Lung (tissue), 12 donors: Measurements from ENCODE around the gene C16orf90. TPM values are rescaled to one million over a fixed set of nuclear protein-coding genes. Genes with fewer than 3 reads are reported as not detected.

Source experiments
- ATAC-seq: fragments of 200-7000 bp; cut with Tn5 transposase; one replicate; pipeline ENCODE4 v1.9.1; 2020; ENCODE audit warnings: moderate number of reproducible peaks; ENCODE audit not compliant: insufficient read depth, low FRiP score
- DNase-seq, 3 donors: peaks; one replicate each; pipeline ENCODE4 v3.0.0-alpha.2; 2013 to 2017
- H3K27ac ChIP-seq, 2 donors: one replicate each; pipeline ENCODE4 v1.5.1; 2013; ENCODE audit warnings: mild to moderate bottlenecking in 2 of 2, moderate library complexity in 2 of 2, control low read depth in 1 of 2, inconsistent platforms in 1 of 2, low read depth in 1 of 2, low read length in 1 of 2
- H3K27me3 ChIP-seq, 3 donors: one replicate each; pipeline ENCODE4 v1.5.1; 2013; ENCODE audit warnings: low read length in 2 of 3; ENCODE audit not compliant: control insufficient read depth in 3 of 3, insufficient read depth in 3 of 3
- H3K36me3 ChIP-seq, 4 donors: one replicate each; pipeline ENCODE4 v1.5.1; 2013; ENCODE audit warnings: low read length in 4 of 4, mild to moderate bottlenecking in 1 of 4, moderate library complexity in 1 of 4; ENCODE audit not compliant: control insufficient read depth in 4 of 4, insufficient read depth in 4 of 4
- H3K4me1 ChIP-seq, 5 donors: one replicate each; pipeline ENCODE4 v1.5.1; 2013; ENCODE audit warnings: low read length in 5 of 5, mild to moderate bottlenecking in 2 of 5, moderate library complexity in 1 of 5; ENCODE audit not compliant: control insufficient read depth in 5 of 5, insufficient read depth in 5 of 5
- H3K4me3 ChIP-seq: one replicate; pipeline ENCODE4 v1.5.1; 2013; ENCODE audit warnings: mild to moderate bottlenecking, control low read depth, moderate library complexity
- H3K9ac ChIP-seq, 2 donors: one replicate each; pipeline ENCODE4 v1.5.1; 2013; ENCODE audit warnings: low read length in 2 of 2, control low read depth in 1 of 2; ENCODE audit not compliant: insufficient read depth in 1 of 2
- H3K9me3 ChIP-seq, 4 donors: one replicate each; pipeline ENCODE4 v1.5.1; 2013; ENCODE audit warnings: low read length in 3 of 4, mild to moderate bottlenecking in 1 of 4, moderate library complexity in 1 of 4; ENCODE audit not compliant: control insufficient read depth in 4 of 4, insufficient read depth in 3 of 4
- CTCF ChIP-seq: IDR thresholded peaks from 2 replicates; pipeline ENCODE4 v1.5.1; 2012; ENCODE audit warnings: mild to moderate bottlenecking; ENCODE audit errors: control extremely low read depth, extremely low read depth
- WGBS, 2 donors: extraction: QIAGEN DNeasy Blood & Tissue Kit; methylation state at CpG; one replicate each; pipeline ENCODE4 v1.1.7; 2013; 5-methylcytosine and 5-hydroxymethylcytosine counted together
- polyA plus RNA-seq, 2 donors: library from polyadenylated mRNA; stranded (reverse); fragments of 200-250 nt; gene quantifications; one replicate each; pipeline ENCODE4 v1.2.1, GENCODE V29; 2013
- total RNA-seq, 2 donors: library from RNA; depleted of rRNA in 1 of 2; stranded (reverse); fragments of >200 nt in 1 of 2; gene quantifications; one replicate each; pipeline ENCODE4 v1.2.1, GENCODE V29; 2014 to 2021
- donor health status: control.
- donor health status: control.
- donor health status: Bipolar disorder and iron deficiency.
- donor health status: healthy.
- donor health status: DM: yes; HTN: yes; CAD: no.

C16orf90 gene
- total and polyA plus RNA-seq, 4 donors = not detected

DNA sequence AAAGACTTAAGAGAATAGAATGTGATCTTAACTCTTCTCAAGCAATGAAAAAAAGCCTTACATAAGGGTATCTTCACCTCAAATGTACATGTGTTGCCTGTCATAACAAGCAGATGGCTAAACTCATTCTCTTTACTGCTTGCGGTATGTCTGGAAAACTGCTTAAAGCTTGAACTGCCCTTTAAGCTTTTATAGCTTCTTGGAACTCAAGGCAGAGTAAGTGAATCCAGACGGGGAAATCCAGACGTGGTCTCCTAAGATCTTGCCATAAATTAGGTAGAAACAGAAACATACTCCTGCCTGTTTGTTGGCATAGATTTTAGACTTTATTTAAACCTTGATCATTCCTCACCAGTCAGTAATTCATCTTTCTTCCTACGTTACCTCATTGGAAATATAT, 25.1 kb upstream of the C16orf90 start:
- no peaks in the 10 kb centered on the region for H3K4me1 ChIP-seq
- no peak for DNase-seq
- no peak overlapping the region for H3K27ac ChIP-seq
- H3K9me3 ChIP-seq = no peaks in the 10 kb centered on the region
- H3K36me3 ChIP-seq = peaks cover 17 to 48% (median 45%) of the 10 kb centered on the region in 4 donors
- no peak overlapping the region for H3K9ac ChIP-seq
- ATAC-seq = no peak
- no peak for TF ChIP-seq CTCF
- no peaks in the 10 kb centered on the region for H3K27me3 ChIP-seq
- H3K4me3 ChIP-seq = no peak overlapping the region
- WGBS, 2 donors = 89 to 91% methylated on average over 4 of the region's 4 CpGs

GRCh38 chr16:3519581-3519980, 24.3 kb upstream of the C16orf90 start:
- Histone ChIP-seq H3K9me3 (no peaks in the 10 kb centered on the region), H3K27ac (no peak overlapping the region), H3K27me3 (no peaks in the 10 kb centered on the region), H3K9ac (no peak overlapping the region), H3K4me1 (no peaks in the 10 kb centered on the region), H3K4me3 (no peak overlapping the region), H3K36me3 (peaks cover 17 to 47% (median 43%) of the 10 kb centered on the region in 4 donors)
- ATAC-seq (no peak), DNase-seq (no peak)
- TF ChIP-seq CTCF = no peak
- 97% methylated on average over 2 of the region's 2 CpGs for WGBS, 2 donors

DNA sequence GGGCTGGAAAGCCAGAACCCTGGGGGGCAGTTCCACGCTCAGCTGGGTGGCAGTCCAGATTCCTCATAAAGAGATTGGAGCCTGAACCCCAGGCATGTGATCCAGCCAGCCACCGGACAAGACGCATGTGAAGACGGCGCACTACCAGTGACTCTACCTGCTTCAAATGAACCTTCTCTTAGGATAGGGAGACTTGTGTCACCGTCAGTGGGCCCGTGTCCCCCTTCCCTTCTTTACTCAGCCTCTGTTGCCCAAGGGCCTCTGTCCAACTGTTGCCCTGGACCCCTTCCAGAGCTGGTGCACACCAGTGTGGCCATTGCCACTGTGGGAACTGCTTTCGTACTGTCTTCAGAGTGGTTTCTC, 23.7 kb upstream of the C16orf90 start:
- H3K36me3 ChIP-seq = peaks cover 20 to 50% (median 45%) of the 10 kb centered on the region in 4 donors
- H3K4me3 ChIP-seq = no peak overlapping the region
- H3K27me3 ChIP-seq = no peaks in the 10 kb centered on the region
- 93 to 96% methylated on average over 6 to 8 of the region's 8 CpGs for WGBS, 2 donors
- no peak for DNase-seq
- H3K9me3 ChIP-seq = no peaks in the 10 kb centered on the region
- no peak overlapping the region for H3K27ac ChIP-seq
- no peak for ATAC-seq
- no peak overlapping the region for H3K9ac ChIP-seq
- no peaks in the 10 kb centered on the region for H3K4me1 ChIP-seq
- no peak for TF ChIP-seq CTCF

DNA sequence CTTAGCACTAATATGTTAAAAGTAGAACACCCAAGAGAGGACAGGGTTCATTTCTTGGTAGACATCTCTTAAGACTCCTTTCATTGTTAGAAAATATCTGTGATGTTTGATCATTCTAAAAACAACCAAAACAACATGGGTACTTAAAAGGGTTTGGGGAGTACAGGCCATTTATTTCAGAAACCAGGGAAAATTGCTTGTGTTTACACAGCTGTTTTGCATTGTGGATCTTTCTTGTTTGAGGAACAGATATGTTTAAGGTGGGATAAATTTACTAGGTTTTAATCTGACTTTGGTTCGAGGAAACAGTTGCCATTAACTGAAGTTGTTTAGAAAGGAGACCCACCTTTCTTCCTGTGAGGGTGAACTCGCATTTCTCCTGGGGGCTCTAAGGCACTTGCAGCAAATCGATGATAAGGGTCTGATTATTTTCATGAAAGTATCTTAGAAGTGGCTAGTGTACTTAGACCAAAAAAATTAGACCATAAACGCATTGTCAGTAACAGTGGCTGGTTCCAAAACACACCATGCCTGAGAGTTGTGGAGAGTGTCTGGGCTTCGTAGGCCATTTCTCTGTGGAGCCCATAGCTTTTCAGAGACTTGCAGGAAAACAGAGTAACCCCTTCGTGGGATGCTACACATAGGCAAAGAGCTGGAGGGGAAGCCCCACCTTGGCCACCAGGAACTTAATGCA, 23.1 kb upstream of the C16orf90 start:
- Histone ChIP-seq H3K4me3 (no peak overlapping the region), H3K4me1 (no peaks in the 10 kb centered on the region), H3K9ac (no peak overlapping the region), H3K27ac (no peak overlapping the region), H3K9me3 (no peaks in the 10 kb centered on the region), H3K36me3 (peaks cover 23 to 52% (median 43%) of the 10 kb centered on the region in 4 donors), H3K27me3 (no peaks in the 10 kb centered on the region)
- no peak for TF ChIP-seq CTCF
- ATAC-seq = no peak
- WGBS, 2 donors = 89 to 95% methylated on average over 6 of the region's 6 CpGs
- DNase-seq = no peak
